Caco-2 (cell line): Measurements from ENCODE around the gene EEF1AKMT2. TPM values are rescaled to one million over a fixed set of nuclear protein-coding genes. Genes with fewer than 3 reads are reported as not detected.

ENCODE experiments used
- BruUV-seq: library from RNA; stranded (reverse); fragments of 400-500 nt; replicated peaks from 2 replicates; lab custom pipeline; 2021; lab: Mats Ljungman, UMichigan
- CTCF ChIA-PET: fragments of 300-600 bp; sonication (Branson Sonifier 250); formaldehyde crosslinking; loops from one replicate; lab custom pipeline; 2022; ENCODE audit warnings: antibody characterized with exemption; lab: Charles Lee
- POLR2A ChIA-PET: fragments of 300-600 bp; sonication (Branson Sonifier 250); formaldehyde crosslinking; loops from one replicate; lab custom pipeline; 2022; ENCODE audit warnings: antibody characterized with exemption; lab: Charles Lee
- DNase-seq, 2 experiments: peaks; one replicate each; pipeline versions ENCODE4 v3.0.0 to v3.0.0-alpha.2; 2020 to 2022
- H3K27me3 ChIP-seq: replicated peaks from 2 replicates; pipeline ENCODE4 v1.6.0; 2011; ENCODE audit warnings: low read length; ENCODE audit not compliant: control insufficient read depth, insufficient read depth
- H3K36me3 ChIP-seq: 2 replicates; pipeline ENCODE4 v1.5.1; 2011; ENCODE audit warnings: low read length; ENCODE audit not compliant: control insufficient read depth, insufficient read depth
- H3K4me1 ChIP-seq: fragments of 250-450 bp; sonication (Bioruptor Pico); 2 replicates; pipeline ENCODE4 v1.5.1; 2020; ENCODE audit warnings: mild to moderate bottlenecking
- H3K4me3 ChIP-seq: 2 replicates; pipeline ENCODE4 v1.5.1; 2011; ENCODE audit warnings: low read depth, mild to moderate bottlenecking, control low read depth, low read length
- H3K9me3 ChIP-seq: fragments of 250-450 bp; sonication (Bioruptor Pico); 2 replicates; pipeline ENCODE4 v1.5.1; 2020; ENCODE audit warnings: mild to moderate bottlenecking, moderate library complexity
- H3K27ac Mint-ChIP-seq: one replicate; pipeline ENCODE4 v1.8.0; 2022; ENCODE audit warnings: mixed read lengths; ENCODE audit not compliant: unreplicated experiment
- H3K27me3 Mint-ChIP-seq: one replicate; pipeline ENCODE4 v1.8.0; 2022; ENCODE audit warnings: mixed read lengths; ENCODE audit not compliant: insufficient read depth, unreplicated experiment
- H3K36me3 Mint-ChIP-seq: one replicate; pipeline ENCODE4 v1.8.0; 2022; ENCODE audit warnings: mild to moderate bottlenecking, mixed read lengths; ENCODE audit not compliant: insufficient read depth, unreplicated experiment
- H3K4me1 Mint-ChIP-seq: one replicate; pipeline ENCODE4 v1.8.0; 2022; ENCODE audit warnings: low read depth, mixed read lengths; ENCODE audit not compliant: unreplicated experiment
- H3K4me3 Mint-ChIP-seq: one replicate; pipeline ENCODE4 v1.8.0; 2022; ENCODE audit warnings: mild to moderate bottlenecking, moderate library complexity, mixed read lengths; ENCODE audit not compliant: unreplicated experiment
- H3K9me3 Mint-ChIP-seq: one replicate; pipeline ENCODE4 v1.8.0; 2022; ENCODE audit warnings: mixed read lengths; ENCODE audit not compliant: unreplicated experiment
- intact Hi-C: fragments of 100-400 bp; cut with micrococcal nuclease; formaldehyde crosslinking; loops from one replicate; pipeline ENCODE4 v1.10.0; 2022; ENCODE audit not compliant: unreplicated experiment
- total RNA-seq: library from RNA; stranded (reverse); gene quantifications from 2 replicates; pipeline ENCODE4 v1.2.3, GENCODE V29; 2022
- TF ChIP-seq, protein P1 (sequence below), 2 experiments: fragments of 200-600 bp in 1 of 2; IDR thresholded peaks; 1 replicate in 1 of 2; 2 replicates in 1 of 2; pipeline versions ENCODE4 v1.5.1 to v1.8.0; 2011 to 2022; ENCODE audit warnings: antibody characterized with exemption in 1 of 2, control low read depth in 1 of 2, inconsistent platforms in 1 of 2, low read depth in 1 of 2, low read length in 1 of 2, mild to moderate bottlenecking in 1 of 2, moderate library complexity in 1 of 2; ENCODE audit not compliant: insufficient read depth in 1 of 2, severe bottlenecking in 1 of 2, unreplicated experiment in 1 of 2

The EEF1AKMT2 gene
- total RNA-seq, 1 experiment from 2014 or later, result 29.9 TPM

DNA sequence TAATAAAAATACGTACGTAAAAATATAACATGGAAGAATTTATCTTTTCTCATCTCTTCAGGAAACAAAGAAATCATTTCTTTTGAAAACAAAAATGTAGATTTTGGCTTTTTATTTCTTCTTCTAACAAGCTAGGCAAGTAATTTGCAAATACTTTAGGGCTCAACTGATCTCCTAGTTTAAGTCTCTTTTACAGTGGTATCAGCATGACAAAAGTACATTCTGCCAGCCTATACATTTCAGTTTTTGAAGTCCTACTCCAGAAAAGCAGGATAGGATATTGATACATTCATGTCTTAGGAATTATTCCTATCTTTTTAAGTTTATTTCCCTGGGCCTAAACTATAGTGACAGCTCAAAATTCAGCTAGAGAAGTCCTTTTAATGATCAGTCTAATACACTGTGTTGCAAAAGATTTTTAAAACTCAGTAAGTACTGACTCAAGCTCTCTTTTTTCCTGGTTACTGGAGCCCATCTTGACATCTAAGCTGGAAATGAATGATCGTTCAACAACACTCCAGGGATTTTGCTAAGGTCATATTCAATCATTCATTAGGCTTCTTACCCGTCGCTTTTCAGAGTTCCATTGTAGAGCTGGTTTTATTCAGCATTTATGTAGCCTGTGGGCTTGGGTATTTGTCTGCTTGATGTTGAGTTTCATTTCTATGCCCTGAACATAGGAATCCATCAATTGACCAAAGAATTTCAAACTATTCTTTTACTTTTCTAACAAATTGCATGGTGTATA lies 35.4 kb downstream of the EEF1AKMT2 start:
- Mint-ChIP-seq H3K4me3 (no peak overlapping the region), H3K4me1 (no peaks in the 10 kb centered on the region), H3K27ac (no peak overlapping the region), H3K27me3 (no peaks in the 10 kb centered on the region), H3K36me3 (peaks cover 35% of the 10 kb centered on the region), H3K9me3 (no peaks in the 10 kb centered on the region)
- Histone ChIP-seq H3K27me3 (no peaks in the 10 kb centered on the region), H3K36me3 (no peaks in the 10 kb centered on the region; the same call in none of the 2 replicates), H3K9me3 (no peaks in the 10 kb centered on the region), H3K4me3 (no peak overlapping the region), H3K4me1 (no peaks in the 10 kb centered on the region)
- BruUV-seq, result no TSS peak
- ChIA-PET POLR2A (interaction anchor here (0.7 kb wide), 1 partner anchor 32 kb away, joined by 4 read pairs; no protein-coding TSS in a partner anchor), CTCF (interaction anchor here (0.6 to 1.6 kb wide), 2 partner anchors 15 to 322 kb away, joined by 3 to 4 read pairs; no protein-coding TSS in a partner anchor)
- TF ChIP-seq, protein P1, sequence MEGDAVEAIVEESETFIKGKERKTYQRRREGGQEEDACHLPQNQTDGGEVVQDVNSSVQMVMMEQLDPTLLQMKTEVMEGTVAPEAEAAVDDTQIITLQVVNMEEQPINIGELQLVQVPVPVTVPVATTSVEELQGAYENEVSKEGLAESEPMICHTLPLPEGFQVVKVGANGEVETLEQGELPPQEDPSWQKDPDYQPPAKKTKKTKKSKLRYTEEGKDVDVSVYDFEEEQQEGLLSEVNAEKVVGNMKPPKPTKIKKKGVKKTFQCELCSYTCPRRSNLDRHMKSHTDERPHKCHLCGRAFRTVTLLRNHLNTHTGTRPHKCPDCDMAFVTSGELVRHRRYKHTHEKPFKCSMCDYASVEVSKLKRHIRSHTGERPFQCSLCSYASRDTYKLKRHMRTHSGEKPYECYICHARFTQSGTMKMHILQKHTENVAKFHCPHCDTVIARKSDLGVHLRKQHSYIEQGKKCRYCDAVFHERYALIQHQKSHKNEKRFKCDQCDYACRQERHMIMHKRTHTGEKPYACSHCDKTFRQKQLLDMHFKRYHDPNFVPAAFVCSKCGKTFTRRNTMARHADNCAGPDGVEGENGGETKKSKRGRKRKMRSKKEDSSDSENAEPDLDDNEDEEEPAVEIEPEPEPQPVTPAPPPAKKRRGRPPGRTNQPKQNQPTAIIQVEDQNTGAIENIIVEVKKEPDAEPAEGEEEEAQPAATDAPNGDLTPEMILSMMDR (IDR thresholded peaks at IDR 0.05; ENCODE audit: insufficient read depth in 1 of 2, low read depth in 1 of 2, low read length in 1 of 2, severe bottlenecking in 1 of 2, unreplicated experiment in 1 of 2), result no peak
- no peak for DNase-seq
- intact Hi-C loops, result no loop called here

GRCh38 chr10:124755581-124755980 lies 36.1 kb downstream of the EEF1AKMT2 start:
- CTCF ChIA-PET, result interaction anchor here (1.6 kb wide), 1 partner anchor 15 kb away, joined by 4 read pairs; no protein-coding TSS in a partner anchor

GRCh38 chr10:124754227-124754626 lies 37.5 kb downstream of the EEF1AKMT2 start:
- Mint-ChIP-seq H3K9me3 (no peaks in the 10 kb centered on the region), H3K4me1 (no peaks in the 10 kb centered on the region), H3K4me3 (no peak overlapping the region), H3K27ac (no peak overlapping the region), H3K27me3 (no peaks in the 10 kb centered on the region), H3K36me3 (peaks cover 31% of the 10 kb centered on the region)
- no peaks in the 10 kb centered on the region; the same call in none of the 2 replicates for H3K36me3 ChIP-seq
- no peak overlapping the region for H3K4me3 ChIP-seq
- BruUV-seq, result no TSS peak
- CTCF ChIA-PET, result no interaction called here
- TF ChIP-seq, protein P1 (IDR thresholded peaks at IDR 0.05; ENCODE audit: insufficient read depth in 1 of 2, low read depth in 1 of 2, low read length in 1 of 2, severe bottlenecking in 1 of 2, unreplicated experiment in 1 of 2), result no peak
- intact Hi-C loops, result no loop called here
- no peaks in the 10 kb centered on the region for H3K4me1 ChIP-seq
- no peak for DNase-seq
- no peaks in the 10 kb centered on the region for H3K27me3 ChIP-seq
- no peaks in the 10 kb centered on the region for H3K9me3 ChIP-seq
- POLR2A ChIA-PET, result no interaction called here

More at GRCh38 chr10:124755581-124755980, 36.1 kb downstream of the EEF1AKMT2 start:
- POLR2A ChIA-PET, result no interaction called here
- no peak overlapping the region for H3K27ac Mint-ChIP-seq
- no peak overlapping the region for H3K4me3 Mint-ChIP-seq
- no peaks in the 10 kb centered on the region for H3K4me1 ChIP-seq
- H3K4me1 Mint-ChIP-seq, result no peaks in the 10 kb centered on the region
- H3K27me3 Mint-ChIP-seq, result no peaks in the 10 kb centered on the region
- H3K9me3 Mint-ChIP-seq, result no peaks in the 10 kb centered on the region
- intact Hi-C loops, result no loop called here
- no peak for DNase-seq
- peaks cover 35% of the 10 kb centered on the region for H3K36me3 Mint-ChIP-seq
- H3K4me3 ChIP-seq, result no peak overlapping the region
- H3K9me3 ChIP-seq, result no peaks in the 10 kb centered on the region
- no TSS peak for BruUV-seq
- TF ChIP-seq, protein P1 (IDR thresholded peaks at IDR 0.05; ENCODE audit: insufficient read depth in 1 of 2, low read depth in 1 of 2, low read length in 1 of 2, severe bottlenecking in 1 of 2, unreplicated experiment in 1 of 2), result no peak
- H3K27me3 ChIP-seq, result no peaks in the 10 kb centered on the region
- no peaks in the 10 kb centered on the region; the same call in none of the 2 replicates for H3K36me3 ChIP-seq
